Panc1 (cell line): ENCODE measurements around the gene TMEM175. TPM values are rescaled to one million over a fixed set of nuclear protein-coding genes. Genes with fewer than 3 reads are reported as not detected.

ENCODE experiments used
- ATAC-seq: fragments of 200-7000 bp; cut with Tn5 transposase; 2 replicates; pipeline ENCODE4 v1.9.1; 2020; ENCODE audit warnings: mild to moderate bottlenecking, moderate library complexity
- BruUV-seq: library from RNA; stranded (reverse); fragments of 400-500 nt; replicated peaks from 2 replicates; lab custom pipeline; 2021; lab: Mats Ljungman, UMichigan
- CTCF ChIA-PET: fragments of 300-600 bp; sonication (Branson Sonifier 250); formaldehyde crosslinking; loops from one replicate; lab custom pipeline; 2022; ENCODE audit warnings: antibody characterized with exemption; lab: Charles Lee
- POLR2A ChIA-PET: fragments of 300-600 bp; sonication (Branson Sonifier 250); formaldehyde crosslinking; loops from one replicate; lab custom pipeline; 2022; ENCODE audit warnings: antibody characterized with exemption; lab: Charles Lee
- DNase-seq: peaks from one replicate; pipeline ENCODE4 v3.0.0-alpha.2; 2010; ENCODE audit warnings: low read depth, low spot score
- H3K27ac ChIP-seq: 2 replicates; pipeline ENCODE4 v1.5.1; 2011; ENCODE audit warnings: mild to moderate bottlenecking, low read length, inconsistent platforms
- H3K27me3 ChIP-seq: fragments of 200-500 bp; sonication (Bioruptor generic); 2 replicates; pipeline ENCODE4 v1.6.0; 2014; ENCODE audit warnings: low read length, inconsistent platforms; ENCODE audit not compliant: control insufficient read depth, insufficient read depth
- H3K36me3 ChIP-seq: fragments of 200-500 bp; sonication (Bioruptor generic); 2 replicates; pipeline ENCODE4 v1.5.1; 2014; ENCODE audit warnings: inconsistent platforms, mild to moderate bottlenecking, low read length, moderate library complexity; ENCODE audit not compliant: control insufficient read depth, insufficient read depth
- H3K4me1 ChIP-seq: 2 replicates; pipeline ENCODE4 v1.5.1; 2011; ENCODE audit warnings: inconsistent platforms, mild to moderate bottlenecking, low read length, moderate library complexity; ENCODE audit not compliant: control insufficient read depth, insufficient read depth
- H3K4me3 ChIP-seq, 2 experiments: 2 replicates each; pipeline ENCODE4 v1.5.1; 2011 to 2012; ENCODE audit warnings: low read depth in 2 of 2, low read length in 2 of 2, mild to moderate bottlenecking in 2 of 2, inconsistent platforms in 1 of 2, moderate library complexity in 1 of 2
- H3K9me3 ChIP-seq: fragments of 200-500 bp; sonication (Bioruptor generic); 2 replicates; pipeline ENCODE4 v1.5.1; 2014; ENCODE audit warnings: low read depth, mild to moderate bottlenecking, inconsistent platforms, low read length, moderate library complexity; ENCODE audit not compliant: control insufficient read depth, insufficient read depth
- POLR2AphosphoS5 ChIP-seq: IDR thresholded peaks from 2 replicates; pipeline ENCODE4 v1.6.1; 2012; ENCODE audit warnings: mild to moderate bottlenecking, low read depth, low read length, moderate library complexity
- SIN3A ChIP-seq: IDR thresholded peaks from 2 replicates; pipeline ENCODE4 v1.6.1; 2012; ENCODE audit warnings: low read depth, mild to moderate bottlenecking, low read length, moderate library complexity, borderline replicate concordance; ENCODE audit not compliant: insufficient read depth
- TCF7L2 ChIP-seq: IDR thresholded peaks from 2 replicates; pipeline ENCODE4 v1.6.1; 2011; ENCODE audit warnings: mild to moderate bottlenecking, low read depth, low read length, inconsistent platforms
- in situ Hi-C: cut with HindIII; loops from 2 replicates; pipeline ENCODE4 v1.10.0; 2016; ENCODE audit warnings: low sequenced_read_pairs, low pct_unique_long_range_greater_than_20kb
- intact Hi-C: fragments of 100-400 bp; cut with micrococcal nuclease; formaldehyde crosslinking; loops from one replicate; pipeline ENCODE4 v1.10.0; 2022; ENCODE audit not compliant: unreplicated experiment
- total RNA-seq: library from RNA; stranded (reverse); gene quantifications from one replicate; pipeline ENCODE4 v1.2.1, GENCODE V29; 2021; ENCODE audit not compliant: unreplicated experiment
- TF ChIP-seq, protein P1 (sequence below), 2 experiments: IDR thresholded peaks; 2 replicates each; pipeline ENCODE4 v1.6.1; 2011 to 2012; ENCODE audit warnings: low read depth in 2 of 2, control low read depth in 1 of 2, low read length in 1 of 2, mild to moderate bottlenecking in 1 of 2, moderate library complexity in 1 of 2; ENCODE audit not compliant: insufficient read depth in 1 of 2
- TF ChIP-seq, protein P2 (sequence below): fragments of 450-650 bp; IDR thresholded peaks from 2 replicates; pipeline ENCODE4 v1.5.1; 2017; ENCODE audit warnings: mild to moderate bottlenecking

TMEM175 gene
- total RNA-seq, 1 experiment from 2014 or later = 21.8 TPM

DNA sequence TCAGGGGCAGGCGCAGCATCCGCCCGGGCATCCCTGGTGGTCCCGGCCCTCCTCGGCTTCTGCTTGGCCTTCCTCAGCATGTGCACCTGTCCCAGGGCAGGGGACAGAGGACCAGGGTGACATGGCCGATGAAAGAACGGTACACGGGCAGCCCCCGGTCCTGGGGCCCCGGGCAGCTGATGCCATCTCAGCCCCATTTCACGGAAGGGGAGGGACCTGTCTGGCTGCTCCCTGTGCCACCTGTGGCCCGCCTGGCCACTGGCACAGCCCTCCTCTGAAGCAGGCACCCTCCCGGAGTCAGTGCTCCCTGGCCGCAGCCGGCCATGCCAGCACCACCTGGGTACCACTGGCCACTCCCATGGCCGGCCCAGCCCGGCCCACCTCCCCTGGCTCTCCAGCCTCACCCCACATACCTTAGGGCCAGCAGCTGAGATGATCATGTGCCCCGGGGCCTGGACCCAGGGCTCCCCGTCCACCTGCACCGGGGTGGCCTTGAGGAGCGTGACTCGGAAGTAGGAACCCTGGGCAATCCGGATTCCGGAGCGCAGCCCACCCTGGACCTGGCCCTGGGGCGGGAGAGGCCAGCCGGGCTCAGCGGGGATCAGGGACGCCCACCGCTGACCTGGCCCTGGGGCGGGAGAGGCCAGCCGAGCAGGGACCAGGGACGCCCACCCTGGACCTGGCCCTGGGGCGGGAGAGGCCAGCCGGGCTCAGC is 28.5 kb downstream of the TMEM175 start:
- TF ChIP-seq SIN3A (no peak), TCF7L2 (no peak), POLR2AphosphoS5 (no peak)
- TF ChIP-seq, protein P1, sequence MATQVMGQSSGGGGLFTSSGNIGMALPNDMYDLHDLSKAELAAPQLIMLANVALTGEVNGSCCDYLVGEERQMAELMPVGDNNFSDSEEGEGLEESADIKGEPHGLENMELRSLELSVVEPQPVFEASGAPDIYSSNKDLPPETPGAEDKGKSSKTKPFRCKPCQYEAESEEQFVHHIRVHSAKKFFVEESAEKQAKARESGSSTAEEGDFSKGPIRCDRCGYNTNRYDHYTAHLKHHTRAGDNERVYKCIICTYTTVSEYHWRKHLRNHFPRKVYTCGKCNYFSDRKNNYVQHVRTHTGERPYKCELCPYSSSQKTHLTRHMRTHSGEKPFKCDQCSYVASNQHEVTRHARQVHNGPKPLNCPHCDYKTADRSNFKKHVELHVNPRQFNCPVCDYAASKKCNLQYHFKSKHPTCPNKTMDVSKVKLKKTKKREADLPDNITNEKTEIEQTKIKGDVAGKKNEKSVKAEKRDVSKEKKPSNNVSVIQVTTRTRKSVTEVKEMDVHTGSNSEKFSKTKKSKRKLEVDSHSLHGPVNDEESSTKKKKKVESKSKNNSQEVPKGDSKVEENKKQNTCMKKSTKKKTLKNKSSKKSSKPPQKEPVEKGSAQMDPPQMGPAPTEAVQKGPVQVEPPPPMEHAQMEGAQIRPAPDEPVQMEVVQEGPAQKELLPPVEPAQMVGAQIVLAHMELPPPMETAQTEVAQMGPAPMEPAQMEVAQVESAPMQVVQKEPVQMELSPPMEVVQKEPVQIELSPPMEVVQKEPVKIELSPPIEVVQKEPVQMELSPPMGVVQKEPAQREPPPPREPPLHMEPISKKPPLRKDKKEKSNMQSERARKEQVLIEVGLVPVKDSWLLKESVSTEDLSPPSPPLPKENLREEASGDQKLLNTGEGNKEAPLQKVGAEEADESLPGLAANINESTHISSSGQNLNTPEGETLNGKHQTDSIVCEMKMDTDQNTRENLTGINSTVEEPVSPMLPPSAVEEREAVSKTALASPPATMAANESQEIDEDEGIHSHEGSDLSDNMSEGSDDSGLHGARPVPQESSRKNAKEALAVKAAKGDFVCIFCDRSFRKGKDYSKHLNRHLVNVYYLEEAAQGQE (IDR thresholded peaks at IDR 0.05; ENCODE audit: insufficient read depth in 1 of 2, low read depth in 2 of 2, low read length in 1 of 2) = no peak
- TF ChIP-seq, protein P2, sequence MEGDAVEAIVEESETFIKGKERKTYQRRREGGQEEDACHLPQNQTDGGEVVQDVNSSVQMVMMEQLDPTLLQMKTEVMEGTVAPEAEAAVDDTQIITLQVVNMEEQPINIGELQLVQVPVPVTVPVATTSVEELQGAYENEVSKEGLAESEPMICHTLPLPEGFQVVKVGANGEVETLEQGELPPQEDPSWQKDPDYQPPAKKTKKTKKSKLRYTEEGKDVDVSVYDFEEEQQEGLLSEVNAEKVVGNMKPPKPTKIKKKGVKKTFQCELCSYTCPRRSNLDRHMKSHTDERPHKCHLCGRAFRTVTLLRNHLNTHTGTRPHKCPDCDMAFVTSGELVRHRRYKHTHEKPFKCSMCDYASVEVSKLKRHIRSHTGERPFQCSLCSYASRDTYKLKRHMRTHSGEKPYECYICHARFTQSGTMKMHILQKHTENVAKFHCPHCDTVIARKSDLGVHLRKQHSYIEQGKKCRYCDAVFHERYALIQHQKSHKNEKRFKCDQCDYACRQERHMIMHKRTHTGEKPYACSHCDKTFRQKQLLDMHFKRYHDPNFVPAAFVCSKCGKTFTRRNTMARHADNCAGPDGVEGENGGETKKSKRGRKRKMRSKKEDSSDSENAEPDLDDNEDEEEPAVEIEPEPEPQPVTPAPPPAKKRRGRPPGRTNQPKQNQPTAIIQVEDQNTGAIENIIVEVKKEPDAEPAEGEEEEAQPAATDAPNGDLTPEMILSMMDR = no peak
- Histone ChIP-seq H3K4me1 (no peaks in the 10 kb centered on the region), H3K27me3 (no peaks in the 10 kb centered on the region), H3K4me3 (no peak overlapping the region), H3K36me3 (no peaks in the 10 kb centered on the region), H3K27ac (no peak overlapping the region), H3K9me3 (no peaks in the 10 kb centered on the region)
- ATAC-seq (no peak), DNase-seq (no peak)
- ChIA-PET POLR2A (no interaction called here), CTCF (no interaction called here)
- in situ Hi-C loops (no loop called here), intact Hi-C loops (no loop called here)
- no TSS peak for BruUV-seq

DNA sequence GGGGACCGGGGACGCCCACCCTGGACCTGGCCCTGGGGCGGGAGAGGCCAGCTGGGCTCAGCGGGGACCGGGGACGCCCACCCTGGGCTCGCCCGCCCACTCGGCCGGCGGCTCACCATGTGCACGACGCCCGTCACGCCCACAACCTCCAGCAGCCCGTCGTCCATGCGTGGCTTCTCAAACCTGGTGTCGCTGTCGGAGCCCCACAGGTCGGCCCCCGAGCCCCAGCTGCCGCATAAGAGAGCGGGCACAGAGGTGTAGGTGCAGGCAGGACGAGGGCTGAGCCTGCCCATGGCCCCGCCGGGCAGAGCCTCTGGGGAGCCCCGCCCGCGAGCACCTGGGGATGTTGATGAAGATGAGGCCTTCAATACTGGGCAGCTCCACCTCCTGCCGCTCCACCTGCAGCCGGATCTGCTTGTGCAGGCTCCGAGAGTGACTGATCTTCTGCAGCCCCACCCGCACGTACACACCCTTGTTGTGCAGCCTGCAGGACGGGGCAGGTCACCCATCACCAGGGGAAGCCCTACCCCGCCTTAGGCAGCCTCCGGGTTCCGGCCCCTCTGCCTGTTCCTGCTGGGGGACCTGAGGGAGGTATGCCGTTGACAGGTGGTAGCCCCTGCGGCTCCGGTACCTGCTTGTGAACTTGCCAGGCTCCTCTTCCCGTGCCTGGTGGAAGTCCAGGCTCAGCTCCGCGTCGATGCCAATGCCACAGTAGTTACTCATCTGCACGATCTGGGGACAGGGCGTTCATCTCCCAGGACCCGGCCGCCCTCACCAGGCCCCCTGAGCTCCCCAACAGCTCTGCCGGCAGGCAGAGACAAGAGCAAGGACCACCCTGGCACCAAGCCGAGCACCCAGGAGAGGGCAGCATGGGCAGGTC is 29.3 kb downstream of the TMEM175 start:
- ATAC-seq (no peak), DNase-seq (no peak)
- TF ChIP-seq SIN3A (no peak), POLR2AphosphoS5 (no peak), TCF7L2 (no peak)
- TF ChIP-seq, protein P2 = no peak
- TF ChIP-seq, protein P1 (IDR thresholded peaks at IDR 0.05; ENCODE audit: insufficient read depth in 1 of 2, low read depth in 2 of 2, low read length in 1 of 2) = no peak
- Histone ChIP-seq H3K27me3 (no peaks in the 10 kb centered on the region), H3K4me3 (no peak overlapping the region), H3K27ac (no peak overlapping the region), H3K36me3 (no peaks in the 10 kb centered on the region), H3K9me3 (no peaks in the 10 kb centered on the region), H3K4me1 (no peaks in the 10 kb centered on the region)
- no TSS peak for BruUV-seq
- in situ Hi-C loops (no loop called here), intact Hi-C loops (no loop called here)
- CTCF ChIA-PET = interaction anchor here (0.6 kb wide), 1 partner anchor 77 kb away, joined by 3 read pairs; no protein-coding TSS in a partner anchor
- POLR2A ChIA-PET = no interaction called here
